NOMO-1 treated with dmso at 0.1 percent for 144 hours (cell line): ENCODE results near the gene CLEC17A.
"Not testable (repeated sequence)": the region's sequence is repeated elsewhere in the genome, so short reads cannot be mapped to it uniquely, and the experiment has no call there.

Source experiments
- DNase-seq: peaks from one replicate; lab custom pipeline; 2025; ENCODE audit not compliant: unreplicated experiment; lab: John Stamatoyannopoulos, UW

Gene CLEC17A, protein sequence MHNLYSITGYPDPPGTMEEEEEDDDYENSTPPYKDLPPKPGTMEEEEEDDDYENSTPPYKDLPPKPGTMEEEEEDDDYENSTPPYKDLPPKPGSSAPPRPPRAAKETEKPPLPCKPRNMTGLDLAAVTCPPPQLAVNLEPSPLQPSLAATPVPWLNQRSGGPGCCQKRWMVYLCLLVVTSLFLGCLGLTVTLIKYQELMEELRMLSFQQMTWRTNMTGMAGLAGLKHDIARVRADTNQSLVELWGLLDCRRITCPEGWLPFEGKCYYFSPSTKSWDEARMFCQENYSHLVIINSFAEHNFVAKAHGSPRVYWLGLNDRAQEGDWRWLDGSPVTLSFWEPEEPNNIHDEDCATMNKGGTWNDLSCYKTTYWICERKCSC

GRCh38 chr19:14582894-14583340 lies at the start of gene CLEC17A:
Gene CLEC17A, plus strand, starts transcription at chr19:14583084. Its CDS starts 77 bp downstream, at chr19:14583161.
- peak; percentile 63 for DNase-seq

DNA sequence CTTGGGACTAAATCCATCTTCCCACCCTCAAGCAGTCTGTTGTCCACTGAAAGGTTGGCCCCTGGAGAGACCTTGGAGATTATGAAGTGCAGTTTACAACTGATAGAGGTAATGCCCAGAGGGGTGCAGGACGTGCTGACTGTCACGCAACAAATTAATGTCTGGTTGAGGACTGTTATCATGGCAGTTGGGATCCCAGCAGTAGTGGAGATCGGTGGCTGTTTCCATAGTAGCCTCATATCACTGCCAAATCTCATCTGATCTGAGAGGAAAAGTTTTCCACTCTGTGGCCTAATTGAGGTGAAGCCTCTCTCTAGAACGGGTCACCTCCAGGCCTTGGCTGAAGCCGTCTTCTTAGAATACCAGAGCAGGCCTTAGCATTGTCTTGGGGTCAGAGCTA lies 49.4 kb upstream of the CLEC17A start:
- no peak for DNase-seq

GRCh38 chr19:14536926-14537692 lies 45.8 kb upstream of the CLEC17A start:
- DNase-seq = no peak

DNA sequence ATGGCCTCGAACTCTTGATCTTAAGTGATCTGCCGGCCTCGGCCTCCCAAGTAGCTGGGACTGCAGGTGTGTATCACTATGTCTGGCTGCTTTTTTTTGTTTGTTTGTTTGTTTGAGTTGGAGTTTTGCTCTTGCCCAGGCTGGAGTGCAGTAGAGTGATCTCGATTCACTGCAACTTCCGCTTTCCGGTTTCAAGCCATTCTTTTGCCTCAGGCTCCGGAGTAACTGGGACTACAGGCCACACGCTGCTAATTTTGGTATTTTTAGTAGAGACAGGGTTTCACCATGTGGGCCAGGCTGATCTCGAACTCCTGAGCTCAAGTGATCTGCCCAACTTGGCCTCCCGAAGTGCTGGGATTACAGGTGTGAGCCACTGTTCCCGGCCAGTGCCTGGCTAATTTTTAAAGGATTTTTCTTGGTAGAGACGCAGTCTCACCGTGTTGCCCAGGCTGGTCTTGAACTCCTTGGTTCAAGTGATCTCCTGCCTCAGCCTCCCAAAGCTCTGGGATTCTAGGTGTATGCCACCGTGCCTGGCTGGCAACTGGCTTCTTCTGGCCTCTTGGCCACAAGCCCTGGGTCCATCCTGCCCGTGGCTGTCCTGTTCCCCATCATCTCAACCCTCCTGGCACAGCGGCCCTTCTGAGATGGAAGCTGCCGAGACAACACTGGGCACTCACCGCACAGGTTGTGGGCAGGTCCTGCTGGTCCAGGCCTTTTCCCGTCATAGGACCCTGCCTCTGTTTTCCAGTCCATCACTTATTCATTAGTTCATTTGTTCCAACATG lies 42.0 kb upstream of the CLEC17A start:
- peak; percentile 49 for DNase-seq

DNA sequence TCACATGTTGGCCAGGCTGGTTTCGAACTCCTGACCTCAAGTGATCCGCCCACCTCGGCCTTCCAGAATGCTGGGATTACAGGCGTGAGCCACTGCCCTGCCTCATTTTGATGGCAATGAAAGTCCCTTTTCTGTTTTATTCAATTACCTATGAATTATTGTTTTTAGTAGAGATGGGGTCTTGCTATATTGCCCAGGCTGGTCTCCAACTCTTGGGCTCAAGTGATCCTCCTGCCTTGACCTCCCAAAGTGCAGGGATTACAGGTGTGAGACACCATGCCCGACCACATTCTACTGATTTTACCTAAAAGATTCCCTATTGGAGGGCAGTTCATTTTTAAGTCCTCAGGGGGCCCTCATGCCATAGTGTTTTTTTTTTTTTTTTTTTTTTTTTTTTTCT lies 40.9 kb upstream of the CLEC17A start:
- DNase-seq = not testable (repeated sequence)

- DNase-seq = peak; percentile 10
Observed at GRCh38 chr19:14542711-14543328, 40.1 kb upstream of the CLEC17A start.

GRCh38 chr19:14544047-14544446 lies 38.8 kb upstream of the CLEC17A start:
- DNase-seq = no peak

DNA sequence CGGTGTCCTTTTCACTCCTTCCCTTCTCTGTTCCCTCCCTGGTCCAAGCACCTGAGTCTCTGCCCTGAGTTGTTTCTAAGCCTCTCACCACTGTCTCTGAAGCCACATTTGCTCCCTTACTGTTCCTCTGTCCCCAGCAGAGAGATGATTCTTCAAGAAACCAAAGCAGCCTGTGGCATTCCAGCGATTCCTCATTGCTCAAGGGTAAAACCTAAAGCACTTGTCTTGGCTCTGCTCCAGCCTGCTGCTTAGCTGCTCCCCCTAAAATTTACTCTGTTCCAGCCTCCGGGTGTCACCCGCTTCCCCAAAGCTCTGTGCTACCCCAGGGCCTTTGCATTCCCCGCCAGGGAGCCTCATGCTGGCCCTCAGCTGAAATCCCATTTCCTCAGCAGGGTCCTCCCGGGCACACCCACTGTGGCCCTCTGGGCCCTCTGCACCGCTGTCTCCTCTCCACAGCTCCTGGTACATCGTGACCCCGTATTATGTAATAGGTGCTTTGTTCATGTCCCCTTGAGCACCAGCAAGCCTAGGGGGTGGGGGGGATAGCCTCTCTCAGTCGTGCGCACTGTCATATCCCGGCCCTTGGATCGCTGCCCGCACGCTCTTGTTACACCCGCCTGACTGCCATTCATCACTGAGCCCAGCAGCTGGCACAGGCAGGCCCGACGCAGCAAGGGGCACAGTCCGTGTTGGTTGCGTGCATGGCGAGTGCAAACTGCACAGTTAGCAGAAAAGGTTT lies 37.7 kb upstream of the CLEC17A start:
- no peak for DNase-seq

GRCh38 chr19:14545716-14546082 lies 37.2 kb upstream of the CLEC17A start:
- no peak for DNase-seq

- DNase-seq = no peak
Observed at GRCh38 chr19:14550201-14550754, 32.6 kb upstream of the CLEC17A start.

GRCh38 chr19:14551134-14552005 lies 31.5 kb upstream of the CLEC17A start:
- peak; percentile 92 for DNase-seq

- DNase-seq = not testable (repeated sequence)
Observed at GRCh38 chr19:14552006-14552360, 30.9 kb upstream of the CLEC17A start.

- no peak for DNase-seq
Observed at GRCh38 chr19:14553042-14553938, 29.6 kb upstream of the CLEC17A start.

- no peak for DNase-seq
Observed at GRCh38 chr19:14553939-14554243, 29.0 kb upstream of the CLEC17A start.

- no peak for DNase-seq
Observed at GRCh38 chr19:14554382-14554812, 28.5 kb upstream of the CLEC17A start.

GRCh38 chr19:14555918-14556661 lies 26.8 kb upstream of the CLEC17A start:
- no peak for DNase-seq

DNA sequence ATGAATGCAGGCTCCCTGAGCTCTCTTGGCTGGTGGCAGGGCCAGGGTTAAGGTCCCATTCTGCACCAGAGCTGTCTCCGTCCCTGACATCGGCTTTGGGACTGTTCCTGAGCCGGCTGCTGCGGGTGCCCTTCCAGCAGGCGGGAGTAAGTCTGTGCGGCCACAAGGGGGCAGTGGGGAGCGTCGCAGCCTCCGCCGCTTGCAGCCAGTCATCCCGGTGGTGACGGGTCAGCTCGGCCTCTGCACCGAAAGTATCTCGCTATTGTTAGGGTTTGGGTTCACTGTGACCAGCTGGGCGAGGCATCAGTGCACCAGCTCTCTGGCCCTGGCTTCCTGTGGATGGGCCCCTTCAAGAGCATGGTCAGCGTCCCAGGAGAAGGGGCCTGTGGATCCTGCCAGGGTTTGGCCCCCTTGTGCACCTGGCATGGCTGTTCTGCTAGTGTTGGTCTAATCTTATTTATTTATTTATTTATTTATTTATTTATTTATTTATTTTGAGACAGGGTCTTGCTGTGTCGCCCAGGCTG lies 26.2 kb upstream of the CLEC17A start:
- peak; percentile 74 for DNase-seq
